Measurements from ENCODE around the gene ANKRD35.

The ANKRD35 gene

DNA sequence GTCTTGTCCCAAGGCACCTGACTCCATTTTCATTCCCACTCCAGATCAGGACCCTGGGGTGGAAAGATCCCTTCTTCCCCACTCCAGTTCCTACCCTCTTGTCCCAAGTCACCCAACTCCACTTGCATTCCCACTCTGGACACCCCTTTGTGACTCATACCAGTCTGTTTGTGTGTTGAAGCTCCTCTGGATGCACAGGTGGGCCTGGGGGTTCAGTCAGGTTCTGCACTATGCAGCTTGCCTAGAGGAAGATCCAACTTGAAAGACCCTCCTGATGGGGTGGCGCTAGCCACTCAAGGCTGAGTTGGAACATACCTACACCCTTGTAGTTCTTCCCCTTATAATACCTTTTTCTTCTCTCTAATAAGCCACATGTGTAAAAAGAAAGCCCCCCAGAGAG, 9.8 kb upstream of the ANKRD35 start:
- no peak for DNase-seq

DNA sequence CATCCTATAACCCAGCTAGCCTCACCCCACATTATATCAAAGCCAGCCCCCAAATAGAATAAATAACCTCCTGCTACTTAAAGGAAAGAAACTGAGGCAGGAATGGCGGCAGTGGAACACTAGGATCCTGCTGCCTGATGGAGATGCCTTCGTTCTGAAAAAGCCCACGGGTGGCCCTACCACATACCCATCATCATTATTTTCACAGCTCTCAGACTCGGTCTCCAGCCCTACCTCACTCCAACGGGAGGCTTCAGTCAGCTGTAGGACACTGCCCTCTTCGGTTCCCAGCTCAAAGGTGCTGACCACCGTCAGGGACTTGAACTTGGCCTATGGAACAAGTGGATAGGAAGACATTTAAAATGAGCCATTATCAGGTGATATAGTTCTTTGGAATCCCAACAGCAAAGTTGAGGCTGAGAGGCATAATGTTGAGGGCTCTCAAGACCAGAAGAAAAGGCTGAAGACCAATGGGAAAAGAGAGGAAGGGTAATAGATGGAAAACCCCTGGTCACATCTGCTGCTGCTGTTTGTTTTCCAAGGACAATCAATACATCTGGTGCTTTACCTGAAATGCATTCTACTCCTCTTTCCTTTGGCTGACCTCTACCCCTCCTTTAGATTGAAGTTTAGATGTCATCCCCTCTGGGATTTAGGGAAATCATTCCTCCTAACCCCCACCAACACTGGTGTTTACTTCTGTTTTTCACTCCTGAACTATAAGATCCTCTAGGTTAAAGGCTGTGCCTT, 7.8 kb upstream of the ANKRD35 start:
- no peak for DNase-seq

DNA sequence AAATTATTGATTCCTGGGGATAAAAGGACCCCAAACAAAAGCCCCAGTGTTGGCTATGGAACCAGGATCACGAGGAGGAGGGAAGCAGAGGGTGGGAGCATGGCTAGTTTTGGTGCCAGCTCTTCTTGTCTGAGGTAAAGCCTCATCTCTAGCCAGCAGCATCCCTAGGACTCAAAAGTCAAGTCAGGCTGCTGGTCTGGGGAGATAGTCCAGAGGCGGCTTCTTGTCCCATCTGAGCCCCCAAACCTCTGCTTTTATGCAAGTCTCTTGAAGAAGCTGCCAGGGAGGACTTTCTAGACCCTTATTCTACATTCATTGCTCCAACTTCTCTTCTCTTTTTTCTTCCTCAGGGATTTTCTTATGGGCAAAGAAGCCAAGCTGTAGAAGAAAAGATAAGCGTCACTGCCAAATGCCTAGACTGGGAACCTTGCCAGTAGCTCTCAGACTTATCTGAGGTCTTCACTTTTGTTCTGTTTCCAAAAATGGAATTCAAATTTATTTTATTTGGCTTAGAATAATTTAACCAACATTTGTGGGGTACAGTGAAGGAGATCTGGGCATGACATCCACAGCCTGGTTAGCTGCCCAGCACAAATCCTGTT, 6.9 kb upstream of the ANKRD35 start:
- DNase-seq, result no peak

DNA sequence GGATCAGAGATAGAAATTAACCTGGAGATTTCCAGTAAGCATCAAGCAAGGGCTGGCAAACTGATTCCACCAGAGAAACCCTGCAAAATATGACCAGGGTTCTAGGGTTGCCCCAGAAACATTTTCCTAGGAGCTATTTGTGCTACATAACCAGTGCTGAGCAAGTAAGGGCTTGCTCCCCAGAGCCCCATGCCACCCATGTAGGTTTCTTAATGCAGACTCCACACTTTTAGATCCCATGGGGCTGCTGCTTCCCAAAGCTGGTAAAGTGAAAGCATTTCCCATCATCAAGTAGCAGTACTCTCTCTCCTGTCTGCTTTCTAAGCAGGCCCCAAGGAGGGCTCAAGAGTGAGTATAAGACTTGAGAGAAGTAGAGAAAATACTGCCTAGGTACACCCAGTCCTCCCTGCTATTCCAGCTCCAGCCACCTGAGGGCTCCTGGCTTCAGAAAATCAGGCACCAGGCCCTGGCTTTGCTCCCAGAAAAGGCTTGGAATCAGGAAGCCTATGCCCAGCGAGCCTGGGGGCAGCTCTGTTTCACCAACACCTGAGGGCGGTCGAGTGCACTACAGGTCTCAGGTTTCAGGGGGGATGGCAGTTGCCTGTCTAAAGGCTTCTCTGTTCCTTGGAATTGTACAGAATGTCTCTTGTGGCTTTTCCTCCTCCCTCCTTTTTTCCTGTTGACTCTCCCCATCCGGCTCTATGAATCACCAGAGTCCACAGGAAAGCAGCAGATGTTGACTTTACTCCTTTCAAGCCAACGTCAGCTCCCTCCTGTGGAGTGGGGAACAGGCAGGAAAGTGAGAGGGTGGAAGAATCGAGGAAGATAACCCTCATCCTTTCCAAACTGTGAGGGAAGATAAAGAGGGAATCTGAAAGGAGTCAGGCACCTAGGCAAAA, 6.2 kb upstream of the ANKRD35 start:
- peak; percentile 51 for DNase-seq

DNA sequence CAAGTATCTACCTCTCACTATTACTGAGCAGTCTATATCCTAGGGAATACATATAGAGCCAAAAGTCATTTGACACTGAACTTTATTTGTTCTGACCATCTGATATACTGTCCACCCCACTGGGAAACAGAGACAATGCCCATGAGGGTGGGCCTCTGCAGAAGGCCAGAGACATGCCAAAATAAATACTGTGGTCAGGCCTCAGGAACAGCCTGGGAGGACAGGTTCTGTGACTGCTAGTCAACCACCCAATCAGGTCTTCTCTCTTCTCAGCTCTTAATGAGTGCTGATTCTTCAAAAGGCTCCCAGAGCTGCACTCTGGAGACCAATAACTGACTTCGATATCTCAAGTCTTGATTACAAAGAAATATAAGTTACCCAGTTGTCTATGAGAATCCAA, 5.5 kb upstream of the ANKRD35 start:
- no peak for DNase-seq

DNA sequence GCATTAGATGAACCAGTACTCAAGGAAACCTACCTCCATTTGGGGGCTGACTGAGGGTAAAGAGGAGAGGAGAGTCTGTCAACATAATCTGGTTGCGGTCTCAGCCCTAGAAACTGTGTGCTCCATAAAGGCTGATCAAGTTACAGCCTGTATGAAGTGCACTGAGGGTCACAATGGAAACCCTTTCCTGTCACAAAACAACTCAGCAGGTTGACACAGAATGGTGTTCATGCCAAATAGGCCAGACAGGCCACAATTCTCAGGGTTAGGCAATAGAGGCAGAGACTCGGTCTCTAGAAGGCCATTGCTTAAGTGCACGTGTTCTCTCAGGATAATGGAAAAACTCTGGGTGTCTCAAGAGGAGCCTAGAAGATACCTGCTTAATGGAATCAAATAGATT, 4.1 kb upstream of the ANKRD35 start:
- no peak for DNase-seq

DNA sequence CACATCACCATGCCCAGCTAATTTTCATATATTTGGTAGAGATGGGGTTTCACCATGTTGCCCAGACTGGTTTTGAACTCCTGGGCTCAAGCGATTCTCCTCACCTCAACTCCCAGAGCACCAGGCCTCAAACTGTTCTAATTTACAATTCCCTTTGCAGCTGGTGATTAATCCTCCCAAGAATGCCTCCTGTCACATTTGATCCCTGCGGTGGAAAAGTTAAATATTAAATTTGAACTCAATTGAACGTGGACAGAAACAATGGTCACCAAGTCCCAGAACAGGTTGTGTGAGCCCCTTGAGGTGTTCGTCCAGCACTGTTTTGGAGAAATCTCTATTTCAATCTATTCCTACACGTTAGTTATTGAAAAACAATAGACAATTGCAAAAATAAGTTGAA, 2.0 kb upstream of the ANKRD35 start:
- DNase-seq, result no peak

DNA sequence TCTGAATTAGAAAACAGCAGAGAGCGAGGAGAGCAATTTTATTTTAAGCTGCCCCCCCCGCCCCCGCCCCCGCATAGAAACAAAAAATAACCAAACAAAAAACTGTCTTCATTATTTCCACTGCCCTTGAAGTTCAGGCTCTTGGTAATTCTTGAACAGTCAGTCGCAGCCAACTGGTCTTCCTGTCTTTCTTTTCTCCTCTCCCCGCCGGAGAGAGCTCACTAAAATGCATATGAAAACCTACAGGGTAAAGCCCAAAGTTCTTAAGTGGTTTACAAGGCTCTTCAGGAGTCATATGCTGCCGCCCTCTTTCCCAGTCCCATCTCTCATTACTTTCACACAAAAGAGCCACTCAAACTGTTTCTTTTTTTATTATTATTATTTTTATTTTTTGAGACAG, 1.1 kb upstream of the ANKRD35 start:
- no peak for DNase-seq

DNA sequence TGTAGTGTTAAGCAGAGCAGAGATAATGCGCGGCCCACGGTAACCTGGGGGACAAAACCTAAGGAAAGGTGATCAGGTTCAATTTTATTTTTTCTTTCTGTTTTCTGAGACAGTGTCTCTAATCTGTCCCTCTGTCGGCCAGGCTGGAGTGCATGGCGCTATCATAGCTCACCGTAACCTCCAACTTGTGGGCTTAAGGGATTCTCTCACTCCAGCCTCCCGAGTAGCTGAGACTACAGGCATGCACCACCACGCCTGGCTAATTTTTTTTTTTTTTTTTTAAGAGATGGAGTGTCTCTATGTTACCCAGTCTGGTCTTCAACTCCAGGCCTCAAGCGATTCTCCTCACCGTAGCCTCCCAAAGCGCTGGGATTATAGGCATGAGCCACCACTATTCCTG, 724 bp upstream of the ANKRD35 start:
- DNase-seq, result no peak

DNA sequence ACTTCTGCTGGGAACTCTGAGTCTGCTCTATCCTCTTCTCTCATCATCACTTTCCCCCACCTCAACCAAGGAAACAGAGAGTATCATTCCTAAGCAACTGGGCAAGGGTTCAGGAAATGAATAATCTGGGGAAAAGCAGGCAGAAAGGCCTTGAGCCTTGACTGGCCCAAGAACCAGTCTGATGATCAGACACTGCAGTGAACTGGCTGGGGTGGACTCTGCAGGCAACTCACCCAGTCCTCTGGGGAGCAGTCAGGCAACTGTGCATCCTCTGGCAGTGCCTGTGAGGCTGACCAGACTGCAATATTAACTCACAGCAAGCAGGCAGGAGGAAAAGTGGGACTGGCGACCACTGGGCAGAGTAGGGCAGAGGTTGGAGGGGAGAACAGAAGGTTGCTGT, 991 bp downstream of the ANKRD35 start:
- DNase-seq, result no peak

DNA sequence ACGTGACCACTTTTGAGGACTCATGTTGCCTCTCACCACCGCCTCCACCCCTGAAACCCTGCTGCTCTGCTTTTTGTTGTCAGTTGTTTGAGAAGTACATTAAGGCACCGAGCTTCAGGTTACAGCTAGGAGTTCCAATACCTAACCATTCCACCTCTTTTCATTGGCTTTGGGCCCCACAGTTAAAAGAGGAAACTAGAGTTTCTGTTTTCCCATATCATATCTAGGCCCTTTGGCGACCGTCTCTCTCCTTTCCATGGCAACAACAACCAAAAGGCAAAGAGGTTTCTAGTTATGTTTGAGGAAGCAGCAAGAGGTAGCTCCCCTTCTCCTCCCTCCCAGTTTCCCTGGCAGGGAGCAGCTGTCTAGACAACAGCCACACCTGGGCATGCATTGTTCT, 5.9 kb downstream of the ANKRD35 start:
- no peak for DNase-seq

DNA sequence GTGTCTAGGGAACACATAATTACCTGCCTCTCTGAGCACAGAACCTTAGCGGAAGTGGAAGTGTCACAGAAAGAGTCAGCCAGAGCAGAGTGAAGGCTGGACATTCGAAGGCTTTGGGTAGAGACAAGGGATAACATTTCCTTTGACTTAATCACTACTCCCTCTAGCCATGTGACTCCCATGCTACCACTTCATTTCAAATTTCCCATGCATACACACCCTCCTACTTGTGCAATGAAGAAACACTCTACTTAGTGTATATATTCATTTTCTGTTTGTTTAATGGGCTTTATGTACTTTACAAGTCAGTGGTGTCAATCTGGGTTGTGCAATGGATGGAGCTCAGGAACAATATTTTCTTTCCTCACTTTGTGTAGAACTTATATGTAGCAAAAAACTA, 6.9 kb downstream of the ANKRD35 start:
- DNase-seq, result no peak

DNA sequence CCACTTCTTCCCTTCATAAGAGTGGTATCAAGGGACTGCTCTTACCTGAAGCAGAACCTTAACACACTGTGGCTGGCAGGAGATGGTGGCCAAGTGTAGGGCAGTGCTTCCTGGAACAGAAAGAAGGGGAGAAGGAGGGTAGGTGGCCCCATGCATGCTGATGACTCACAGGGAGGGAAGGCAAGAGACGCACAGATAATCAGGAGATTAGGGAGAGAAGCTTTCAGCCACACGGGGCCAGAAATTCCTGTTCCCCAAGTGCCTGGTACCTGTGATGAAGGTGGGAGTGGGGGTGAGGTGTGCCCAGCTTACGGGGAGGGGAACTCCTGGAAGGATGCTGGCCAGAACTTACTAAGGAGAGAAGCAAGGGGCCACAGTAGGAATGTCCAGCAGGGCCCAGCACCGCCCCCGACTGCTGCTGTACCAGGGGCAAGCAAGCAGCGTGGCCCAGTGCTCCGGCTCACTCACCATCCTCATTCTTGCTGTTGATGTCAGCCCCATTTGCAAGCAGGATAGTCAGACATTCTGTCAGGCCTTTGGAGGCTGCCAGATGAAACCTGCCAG, 7.7 kb downstream of the ANKRD35 start:
- DNase-seq, result no peak

DNA sequence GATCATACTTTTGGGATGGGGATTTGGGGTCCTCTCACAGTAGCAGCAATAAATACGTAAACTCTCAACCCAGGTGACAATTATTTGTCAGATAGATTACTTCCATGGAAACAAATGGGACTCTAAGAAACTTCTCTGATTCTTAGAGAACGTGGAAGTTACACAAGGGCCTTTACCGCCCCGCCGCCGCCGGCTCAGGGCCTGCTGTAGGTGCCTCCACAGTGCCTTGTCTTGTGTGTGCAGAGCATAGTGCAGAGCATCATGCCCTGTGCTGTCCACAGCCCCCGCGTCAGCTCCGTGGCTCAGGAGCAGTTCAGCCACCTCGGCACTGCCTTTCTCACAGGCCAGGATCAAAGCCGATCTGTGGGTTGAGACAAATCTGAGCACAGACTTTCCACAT, 11.0 kb downstream of the ANKRD35 start:
- no peak for DNase-seq

DNA sequence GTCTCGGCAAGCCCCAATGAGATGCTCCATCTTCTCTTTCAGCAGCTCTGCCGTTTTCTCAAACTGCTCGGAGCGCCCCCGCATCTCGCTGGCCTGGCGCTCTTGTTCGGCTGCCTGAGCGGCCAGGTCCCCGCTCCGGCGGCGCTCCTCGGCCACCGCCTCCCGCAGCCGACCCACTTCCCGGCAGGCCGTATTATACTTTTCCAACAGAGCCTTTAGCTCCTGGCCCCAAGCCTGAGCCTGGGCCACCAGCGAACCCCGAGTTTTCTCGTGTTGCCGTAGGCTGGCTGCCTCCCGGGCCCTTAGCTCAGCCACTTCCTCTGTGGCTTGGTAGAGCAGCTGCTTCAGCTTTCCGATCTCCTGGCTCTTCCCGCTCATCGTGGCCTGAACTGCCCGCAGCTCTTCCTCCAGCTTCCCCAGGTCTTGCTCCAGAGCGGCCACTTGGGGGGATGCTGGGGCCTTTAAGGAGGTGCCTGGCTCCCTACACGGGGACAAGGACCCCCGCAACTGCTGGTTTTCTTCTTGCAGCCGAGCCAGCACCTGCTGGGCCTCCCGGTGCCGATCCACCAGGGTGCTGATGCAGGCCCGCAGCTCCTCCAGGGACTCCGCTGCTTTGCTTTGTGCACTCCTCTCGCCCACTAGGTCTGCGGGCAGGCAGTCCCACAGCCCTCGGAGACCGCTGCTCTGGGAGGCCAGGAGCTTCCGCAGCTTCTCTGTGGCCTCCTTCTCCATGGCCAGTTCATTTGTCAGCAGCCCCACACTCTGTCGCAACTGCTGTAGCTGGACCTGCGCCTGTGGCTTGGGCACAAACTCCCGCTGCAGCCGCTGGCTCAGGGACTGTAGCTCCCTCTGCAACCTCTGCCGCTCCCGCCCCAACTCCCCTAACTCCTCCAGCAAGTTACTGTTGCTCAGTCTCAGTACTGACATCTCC, 13.4 kb downstream of the ANKRD35 start:
- DNase-seq, result peak; percentile 49

DNA sequence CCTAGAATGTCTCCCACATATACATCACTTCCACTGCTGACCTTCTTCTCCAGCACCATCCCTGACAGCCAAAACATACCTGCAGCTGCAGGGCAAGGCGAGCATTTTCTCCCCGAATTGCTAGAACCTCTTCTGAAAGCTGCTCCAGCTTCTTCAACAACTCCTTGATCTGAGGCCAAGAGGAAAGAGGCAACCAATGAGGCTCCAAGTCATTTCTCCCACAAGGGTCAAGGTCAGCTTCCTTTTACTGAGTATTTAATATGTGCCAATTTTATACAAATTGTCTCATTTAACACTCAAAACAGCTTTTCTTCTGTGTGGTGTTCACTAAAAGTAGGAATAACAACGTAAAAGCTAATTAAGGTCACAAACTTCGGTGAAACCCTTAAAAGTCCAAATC, 17.4 kb downstream of the ANKRD35 start:
- DNase-seq, result no peak

DNA sequence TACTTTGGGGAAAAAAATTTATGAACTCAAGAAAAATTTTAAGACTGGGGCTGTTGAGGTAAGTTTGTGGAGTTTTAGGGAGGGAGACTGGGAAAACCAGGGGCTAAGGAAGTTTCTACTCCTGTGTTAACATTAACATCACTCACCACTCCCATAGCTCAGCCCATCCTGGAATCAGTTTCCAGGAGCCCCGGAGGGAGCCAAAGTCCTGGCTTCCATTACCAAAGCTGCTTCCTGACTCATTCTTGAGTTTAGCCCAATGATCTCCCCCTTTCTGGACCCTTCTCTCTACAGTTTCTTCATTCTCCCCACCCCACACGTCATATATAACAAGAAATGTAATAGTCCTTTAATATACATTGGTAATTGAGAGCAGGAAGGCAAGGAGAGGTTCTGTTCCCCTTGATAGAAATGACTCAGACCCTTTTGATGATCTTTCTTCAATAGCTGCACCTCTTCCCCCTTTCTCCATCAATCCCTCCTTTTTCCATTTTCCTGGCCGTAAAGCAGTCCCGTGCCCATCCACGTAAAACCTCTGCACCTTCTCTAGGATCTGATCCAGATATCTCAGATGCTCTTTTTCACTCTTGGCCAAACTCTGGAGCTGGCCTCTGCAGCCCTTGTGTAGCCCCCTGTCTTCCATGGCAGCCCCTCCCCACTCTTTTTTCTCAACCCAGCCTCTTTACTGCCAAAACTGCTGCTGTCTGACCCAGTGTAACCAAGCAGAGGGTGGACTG, 22.2 kb downstream of the ANKRD35 start:
- DNase-seq, result no peak

DNA sequence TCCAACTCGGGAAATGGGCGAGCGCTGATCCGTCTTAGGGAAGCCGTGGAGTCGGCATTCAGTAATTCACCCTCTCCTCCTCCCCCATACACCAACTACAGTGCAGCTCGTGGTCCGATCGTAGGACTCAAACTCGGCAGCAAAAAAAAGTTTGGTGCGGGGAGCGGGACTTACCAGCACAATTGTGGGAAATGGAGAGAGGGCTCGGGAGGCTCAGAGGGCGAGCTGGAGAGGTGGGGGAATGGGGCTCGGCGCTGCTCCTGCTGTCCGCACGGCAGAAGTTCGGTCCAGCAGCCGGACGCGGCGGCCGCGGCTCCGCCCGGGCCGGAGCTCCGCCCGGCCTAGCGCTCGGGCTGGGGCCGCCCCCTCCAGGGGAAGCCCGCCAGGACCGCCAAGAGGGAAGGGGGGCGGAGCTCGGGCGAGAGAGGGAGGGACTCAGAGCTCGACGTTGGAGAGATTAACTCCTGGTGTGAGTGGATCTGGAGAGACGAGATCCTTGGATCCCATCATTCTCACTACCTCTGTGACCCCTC, 26.1 kb downstream of the ANKRD35 start:
- DNase-seq, result peak; percentile 77

DNA sequence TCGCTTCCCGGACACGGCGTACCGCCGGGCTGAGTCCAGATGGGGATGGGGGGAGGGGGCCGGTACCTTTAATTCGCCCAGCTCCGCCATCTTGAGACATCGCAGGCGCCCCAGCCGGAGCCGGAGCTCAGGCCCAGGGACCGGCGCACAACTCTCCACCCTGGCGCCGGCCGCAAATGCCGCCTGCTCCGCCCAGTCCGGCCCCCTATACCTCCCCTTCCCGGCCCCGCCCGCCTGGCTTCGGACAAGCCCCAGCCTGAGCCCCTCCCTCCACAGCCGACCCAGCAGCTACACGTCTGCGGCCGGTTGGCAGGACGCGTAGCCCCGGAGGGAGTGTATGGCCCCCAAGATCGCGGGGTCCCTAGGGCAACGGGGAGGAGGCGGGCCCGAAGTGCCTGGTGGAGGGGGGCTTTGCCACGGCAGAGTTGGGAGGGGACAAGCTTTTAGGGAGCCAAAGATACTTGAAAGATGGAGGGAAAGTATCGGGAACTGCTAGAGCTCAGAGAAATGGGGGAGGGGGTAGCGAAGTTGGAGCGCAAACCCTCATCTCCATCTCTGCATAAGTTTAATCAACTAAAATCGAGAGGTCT, 26.7 kb downstream of the ANKRD35 start, which contains the start of gene PIAS3:
Gene PIAS3, minus strand, starts transcription at position 181 of the 590 bp plus-strand sequence. Its CDS starts 91 bp downstream, at position 90.
- DNase-seq, result peak; percentile 91

DNA sequence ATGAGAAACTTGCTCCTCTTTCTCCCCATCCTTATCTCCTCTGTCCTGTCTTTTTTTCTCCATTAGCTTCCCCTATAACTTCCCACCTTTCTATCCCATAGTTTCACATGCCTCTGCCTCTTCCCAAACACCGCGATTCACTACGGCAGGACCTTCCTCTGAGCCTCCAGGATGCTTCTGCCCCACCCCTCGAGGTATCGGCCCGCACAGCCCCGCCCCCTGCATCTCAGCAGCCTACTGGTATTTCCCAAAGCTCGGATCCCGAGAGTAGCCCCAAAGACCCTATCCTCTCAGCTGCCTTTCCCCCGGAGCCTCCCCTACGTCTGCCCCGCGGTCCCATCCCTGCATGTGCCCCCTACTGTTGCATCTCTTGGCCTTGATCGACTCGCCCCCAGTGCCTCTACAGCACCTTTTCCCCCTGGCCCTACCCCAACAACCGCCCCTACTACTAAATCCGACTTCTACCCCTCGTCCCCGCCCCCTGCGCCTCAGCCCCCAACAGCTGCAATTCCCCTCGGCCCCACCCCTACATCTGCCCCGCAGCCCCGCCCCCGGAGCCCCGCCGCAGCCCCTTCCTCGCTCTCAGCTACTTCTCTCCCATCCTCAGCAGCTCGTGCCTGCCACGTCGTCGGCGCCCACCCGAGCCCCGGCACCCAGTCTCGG, 27.3 kb downstream of the ANKRD35 start:
- DNase-seq, result peak; percentile 53

All from activated CD4-positive, CD25-positive, alpha-beta regulatory T cell treated with anti-CD3 and anti-CD28 coated beads, Interleukin-2, amount 50 U/mL, for 72 hours (primary cell).